ENCODE measurements around the gene DEPDC5.

- TF ChIP-seq CTCF (IDR thresholded peaks at IDR 0.05; ENCODE audit: insufficient read depth, low read depth, low read length) (no peak), EZH2 (IDR thresholded peaks at IDR 0.05; ENCODE audit: insufficient read depth, low read length) (no peak)
Observed at GRCh38 chr22:31753005-31753633, 700 bp upstream of the DEPDC5 start.
